Hepatocyte (in vitro differentiated cells): Measurements from ENCODE around the gene EML4.

Source experiments
- EZH2 ChIP-seq: fragments of 200-600 bp; sonication (generic); IDR thresholded peaks from 2 replicates; pipeline ENCODE4 v1.6.1; 2016; ENCODE audit warnings: antibody characterized with exemption, mild to moderate bottlenecking, borderline replicate concordance
- EZH2phosphoT487 ChIP-seq: fragments of 200-600 bp; sonication (generic); IDR thresholded peaks from one replicate; pipeline ENCODE4 v1.6.1; 2018; ENCODE audit warnings: antibody characterized with exemption, mild to moderate bottlenecking, low read depth, moderate library complexity; ENCODE audit not compliant: unreplicated experiment, severe bottlenecking
- TF ChIP-seq, protein P1 (sequence below): fragments of 200-600 bp; sonication (generic); IDR thresholded peaks from 2 replicates; pipeline ENCODE4 v1.5.1; 2016; ENCODE audit warnings: antibody characterized with exemption, mild to moderate bottlenecking; ENCODE audit not compliant: poor library complexity

DNA sequence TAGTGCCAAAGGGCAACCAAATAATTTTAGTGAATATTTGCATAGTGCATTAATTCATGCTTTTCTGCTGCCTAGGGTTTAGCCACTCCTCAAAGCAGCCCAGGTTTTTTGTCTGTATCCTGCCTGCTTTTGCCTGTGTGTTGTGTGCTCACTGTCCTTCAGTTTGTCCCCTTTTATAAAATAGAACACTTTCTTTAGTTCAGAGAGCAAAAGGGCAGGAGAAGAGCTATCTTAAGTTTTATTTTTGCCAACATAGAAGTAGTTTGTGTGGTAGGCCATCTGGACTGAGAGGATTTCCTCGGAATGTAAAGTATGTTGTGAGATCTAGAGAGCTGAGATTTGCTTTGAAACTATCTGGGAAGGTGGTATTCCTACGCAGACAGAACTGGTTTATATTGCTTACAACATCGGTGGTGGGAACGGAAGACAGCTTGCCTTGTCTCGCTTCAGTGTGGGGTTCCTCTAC is 64.9 kb downstream of the EML4 start:
- TF ChIP-seq, protein P1, sequence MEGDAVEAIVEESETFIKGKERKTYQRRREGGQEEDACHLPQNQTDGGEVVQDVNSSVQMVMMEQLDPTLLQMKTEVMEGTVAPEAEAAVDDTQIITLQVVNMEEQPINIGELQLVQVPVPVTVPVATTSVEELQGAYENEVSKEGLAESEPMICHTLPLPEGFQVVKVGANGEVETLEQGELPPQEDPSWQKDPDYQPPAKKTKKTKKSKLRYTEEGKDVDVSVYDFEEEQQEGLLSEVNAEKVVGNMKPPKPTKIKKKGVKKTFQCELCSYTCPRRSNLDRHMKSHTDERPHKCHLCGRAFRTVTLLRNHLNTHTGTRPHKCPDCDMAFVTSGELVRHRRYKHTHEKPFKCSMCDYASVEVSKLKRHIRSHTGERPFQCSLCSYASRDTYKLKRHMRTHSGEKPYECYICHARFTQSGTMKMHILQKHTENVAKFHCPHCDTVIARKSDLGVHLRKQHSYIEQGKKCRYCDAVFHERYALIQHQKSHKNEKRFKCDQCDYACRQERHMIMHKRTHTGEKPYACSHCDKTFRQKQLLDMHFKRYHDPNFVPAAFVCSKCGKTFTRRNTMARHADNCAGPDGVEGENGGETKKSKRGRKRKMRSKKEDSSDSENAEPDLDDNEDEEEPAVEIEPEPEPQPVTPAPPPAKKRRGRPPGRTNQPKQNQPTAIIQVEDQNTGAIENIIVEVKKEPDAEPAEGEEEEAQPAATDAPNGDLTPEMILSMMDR: no peak
- no peak for TF ChIP-seq EZH2
- no peak for TF ChIP-seq EZH2phosphoT487
